ENCODE measurements around the gene DDX11.
"Not testable (repeated sequence)": the region's sequence is repeated elsewhere in the genome, so short reads cannot be mapped to it uniquely, and the experiment has no call there.

DNA sequence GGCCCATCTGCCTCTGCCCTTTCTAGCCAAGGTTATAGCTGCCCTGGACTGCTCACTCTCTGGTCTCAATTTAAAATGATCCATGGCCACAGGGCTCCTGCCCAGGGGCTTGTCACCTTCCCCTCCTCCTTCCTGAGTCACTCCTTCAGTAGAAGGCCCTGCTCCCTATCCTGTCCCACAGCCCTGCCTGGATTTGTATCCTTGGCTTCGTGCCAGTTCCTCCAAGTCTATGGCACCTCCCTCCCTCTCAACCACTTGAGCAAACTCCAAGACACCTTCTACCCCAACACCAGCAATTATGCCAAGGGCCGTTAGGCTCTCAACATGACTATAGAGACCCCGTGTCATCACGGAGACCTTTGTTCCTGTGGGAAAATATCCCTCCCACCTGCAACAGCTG lies 30.6 kb downstream of the DDX11 start:
- TF ChIP-seq, protein P1, sequence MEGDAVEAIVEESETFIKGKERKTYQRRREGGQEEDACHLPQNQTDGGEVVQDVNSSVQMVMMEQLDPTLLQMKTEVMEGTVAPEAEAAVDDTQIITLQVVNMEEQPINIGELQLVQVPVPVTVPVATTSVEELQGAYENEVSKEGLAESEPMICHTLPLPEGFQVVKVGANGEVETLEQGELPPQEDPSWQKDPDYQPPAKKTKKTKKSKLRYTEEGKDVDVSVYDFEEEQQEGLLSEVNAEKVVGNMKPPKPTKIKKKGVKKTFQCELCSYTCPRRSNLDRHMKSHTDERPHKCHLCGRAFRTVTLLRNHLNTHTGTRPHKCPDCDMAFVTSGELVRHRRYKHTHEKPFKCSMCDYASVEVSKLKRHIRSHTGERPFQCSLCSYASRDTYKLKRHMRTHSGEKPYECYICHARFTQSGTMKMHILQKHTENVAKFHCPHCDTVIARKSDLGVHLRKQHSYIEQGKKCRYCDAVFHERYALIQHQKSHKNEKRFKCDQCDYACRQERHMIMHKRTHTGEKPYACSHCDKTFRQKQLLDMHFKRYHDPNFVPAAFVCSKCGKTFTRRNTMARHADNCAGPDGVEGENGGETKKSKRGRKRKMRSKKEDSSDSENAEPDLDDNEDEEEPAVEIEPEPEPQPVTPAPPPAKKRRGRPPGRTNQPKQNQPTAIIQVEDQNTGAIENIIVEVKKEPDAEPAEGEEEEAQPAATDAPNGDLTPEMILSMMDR (IDR thresholded peaks at IDR 0.05), result not testable (repeated sequence)
- not testable (repeated sequence) for TF ChIP-seq POLR2AphosphoS5, POLR2A (IDR thresholded peaks at IDR 0.05)
